MM.1S (cell line): ENCODE measurements around the gene HPSE2.

Source experiments
- DNase-seq: peaks from one replicate; pipeline ENCODE4 v3.0.0-alpha.2; 2015
- H2AFZ ChIP-seq: fragments of 300-600 bp; sonication (generic); 2 replicates; pipeline ENCODE4 v1.6.0; 2016; ENCODE audit warnings: antibody characterized with exemption, low read length
- H3F3A ChIP-seq: fragments of 300-600 bp; sonication (generic); 2 replicates; pipeline ENCODE4 v1.6.1; 2016; ENCODE audit warnings: mild to moderate bottlenecking, antibody characterized with exemption, low read length, moderate library complexity, mixed read lengths; ENCODE audit not compliant: insufficient read depth
- H3K27ac ChIP-seq: fragments of 300-600 bp; sonication (generic); 2 replicates; pipeline ENCODE4 v1.5.1; 2016; ENCODE audit warnings: mild to moderate bottlenecking, low read length
- H3K27me3 ChIP-seq: fragments of 300-600 bp; sonication (generic); replicated peaks from 2 replicates; pipeline ENCODE4 v1.6.0; 2016; ENCODE audit warnings: low read length; ENCODE audit not compliant: insufficient read depth
- H3K36me3 ChIP-seq: fragments of 300-600 bp; sonication (generic); replicated peaks from 2 replicates; pipeline ENCODE4 v1.6.1; 2016; ENCODE audit warnings: mild to moderate bottlenecking, low read length, mixed read lengths; ENCODE audit not compliant: insufficient read depth
- H3K4me1 ChIP-seq: fragments of 300-600 bp; sonication (generic); 2 replicates; pipeline ENCODE4 v1.6.1; 2016; ENCODE audit warnings: low read length, mixed read lengths
- H3K4me2 ChIP-seq: fragments of 300-600 bp; sonication (generic); 2 replicates; pipeline ENCODE4 v1.6.0; 2016; ENCODE audit warnings: low read depth, low read length
- H3K4me3 ChIP-seq: fragments of 300-600 bp; sonication (generic); 2 replicates; pipeline ENCODE4 v1.5.1; 2016; ENCODE audit warnings: low read length, mixed read lengths
- H3K79me2 ChIP-seq: fragments of 300-600 bp; sonication (generic); 2 replicates; pipeline ENCODE4 v1.6.1; 2016; ENCODE audit warnings: mixed run types, low read length, mixed read lengths
- H3K9ac ChIP-seq: fragments of 300-600 bp; sonication (generic); 2 replicates; pipeline ENCODE4 v1.6.1; 2016; ENCODE audit warnings: low read length, mixed read lengths
- H3K9me2 ChIP-seq: fragments of 300-600 bp; sonication (generic); replicated peaks from 2 replicates; pipeline ENCODE4 v1.6.1; 2016; ENCODE audit warnings: mild to moderate bottlenecking, low read length, mixed read lengths; ENCODE audit not compliant: insufficient read depth
- H3K9me3 ChIP-seq: fragments of 300-600 bp; sonication (generic); replicated peaks from 2 replicates; pipeline ENCODE4 v1.6.1; 2016; ENCODE audit warnings: mild to moderate bottlenecking, low read length, mixed read lengths; ENCODE audit not compliant: insufficient read depth
- H4K20me1 ChIP-seq: fragments of 300-600 bp; sonication (generic); 2 replicates; pipeline ENCODE4 v1.6.1; 2016; ENCODE audit warnings: mild to moderate bottlenecking, low read length, moderate library complexity, mixed read lengths; ENCODE audit not compliant: insufficient read depth
- EZH2 ChIP-seq: fragments of 300-600 bp; sonication (generic); optimal IDR thresholded peaks from 2 replicates; pipeline ENCODE3; 2017; ENCODE audit warnings: low read depth, mild to moderate bottlenecking, antibody characterized with exemption, low read length, mixed read lengths
- EZH2phosphoT487 ChIP-seq: fragments of 300-600 bp; sonication (generic); IDR thresholded peaks from 2 replicates; pipeline ENCODE4 v1.6.1; 2018; ENCODE audit warnings: antibody characterized with exemption, low read length
- TF ChIP-seq, protein P1 (sequence below): fragments of 300-600 bp; sonication (generic); IDR thresholded peaks from 2 replicates; pipeline ENCODE4 v1.5.1; 2016; ENCODE audit warnings: antibody characterized with exemption, low read length, mixed read lengths

Gene HPSE2

DNA sequence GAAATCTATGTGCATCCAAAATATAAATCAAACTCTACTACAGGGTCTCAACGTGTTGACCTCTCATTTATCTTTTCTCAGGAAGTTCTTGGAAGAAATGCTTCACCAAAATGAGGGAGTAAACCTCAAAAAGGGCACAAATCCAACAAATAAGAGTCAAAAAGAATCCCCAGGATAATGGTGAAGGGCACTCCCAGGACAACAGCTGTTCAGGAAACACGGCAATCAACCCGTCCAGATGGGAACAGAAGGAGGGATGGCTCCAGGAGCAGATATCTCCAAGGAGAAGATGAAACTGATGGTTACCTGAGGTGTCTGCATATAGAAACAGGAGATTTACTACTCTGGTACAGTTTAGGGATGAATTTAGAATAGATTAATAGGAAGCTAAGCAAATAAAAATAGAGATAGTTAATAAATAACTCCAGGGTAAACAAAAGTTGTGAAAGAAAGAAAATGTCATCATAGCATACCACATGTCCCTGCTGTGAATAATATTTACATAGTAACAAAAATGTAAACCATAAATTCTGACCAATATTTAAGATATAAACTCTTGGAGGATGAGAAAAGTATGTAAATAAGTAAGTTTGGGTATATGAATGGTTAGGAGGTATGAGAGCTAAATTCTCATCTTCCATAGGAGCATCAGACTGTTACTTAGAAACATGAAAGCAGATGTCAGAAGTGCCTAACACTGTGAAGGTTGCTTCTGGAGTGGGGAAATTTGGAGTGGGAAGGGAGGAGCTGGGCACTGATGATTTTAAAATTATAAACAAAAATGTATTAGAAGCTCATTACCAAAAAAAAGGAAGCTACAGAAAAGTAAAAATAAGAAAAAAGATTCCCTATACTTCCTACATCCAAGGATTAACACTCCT lies 551.4 kb downstream of the HPSE2 start:
- H3K36me3 ChIP-seq: no peaks in the 10 kb centered on the region
- H3K4me2 ChIP-seq: no peak overlapping the region
- H3K4me1 ChIP-seq: no peaks in the 10 kb centered on the region
- no peak overlapping the region for H2AFZ ChIP-seq
- H3K27me3 ChIP-seq: no peaks in the 10 kb centered on the region
- no peak overlapping the region for H3K4me3 ChIP-seq
- no peak overlapping the region for H3K27ac ChIP-seq
- H3F3A ChIP-seq: no peaks in the 10 kb centered on the region
- DNase-seq: no peak
- H3K9ac ChIP-seq: no peak overlapping the region
- H3K9me3 ChIP-seq: no peaks in the 10 kb centered on the region
- no peaks in the 10 kb centered on the region for H4K20me1 ChIP-seq
- TF ChIP-seq EZH2 (no peak), EZH2phosphoT487 (no peak)
- TF ChIP-seq, protein P1, sequence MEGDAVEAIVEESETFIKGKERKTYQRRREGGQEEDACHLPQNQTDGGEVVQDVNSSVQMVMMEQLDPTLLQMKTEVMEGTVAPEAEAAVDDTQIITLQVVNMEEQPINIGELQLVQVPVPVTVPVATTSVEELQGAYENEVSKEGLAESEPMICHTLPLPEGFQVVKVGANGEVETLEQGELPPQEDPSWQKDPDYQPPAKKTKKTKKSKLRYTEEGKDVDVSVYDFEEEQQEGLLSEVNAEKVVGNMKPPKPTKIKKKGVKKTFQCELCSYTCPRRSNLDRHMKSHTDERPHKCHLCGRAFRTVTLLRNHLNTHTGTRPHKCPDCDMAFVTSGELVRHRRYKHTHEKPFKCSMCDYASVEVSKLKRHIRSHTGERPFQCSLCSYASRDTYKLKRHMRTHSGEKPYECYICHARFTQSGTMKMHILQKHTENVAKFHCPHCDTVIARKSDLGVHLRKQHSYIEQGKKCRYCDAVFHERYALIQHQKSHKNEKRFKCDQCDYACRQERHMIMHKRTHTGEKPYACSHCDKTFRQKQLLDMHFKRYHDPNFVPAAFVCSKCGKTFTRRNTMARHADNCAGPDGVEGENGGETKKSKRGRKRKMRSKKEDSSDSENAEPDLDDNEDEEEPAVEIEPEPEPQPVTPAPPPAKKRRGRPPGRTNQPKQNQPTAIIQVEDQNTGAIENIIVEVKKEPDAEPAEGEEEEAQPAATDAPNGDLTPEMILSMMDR: no peak
- no peaks in the 10 kb centered on the region for H3K9me2 ChIP-seq
- H3K79me2 ChIP-seq: no peaks in the 10 kb centered on the region

DNA sequence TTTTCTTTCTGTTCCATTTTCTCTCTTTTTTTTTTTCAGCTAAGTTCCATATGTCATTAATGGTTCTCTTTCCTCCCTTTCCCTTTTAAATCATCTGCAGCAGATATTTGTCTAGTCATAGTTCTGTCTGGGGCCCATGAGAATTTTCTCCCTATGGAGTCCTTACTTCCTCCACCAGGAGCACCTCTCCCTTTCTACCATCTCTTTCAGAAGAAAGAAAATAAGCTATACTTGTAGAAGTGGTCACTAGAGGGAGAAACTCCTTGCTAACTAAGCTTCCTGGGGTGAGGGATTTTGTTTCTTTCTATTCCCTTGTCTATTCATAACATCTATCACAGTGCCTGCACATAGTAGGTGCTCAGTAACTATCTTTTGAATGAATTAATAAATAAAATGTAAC lies 558.8 kb downstream of the HPSE2 start:
- Histone ChIP-seq H3K4me1 (no peaks in the 10 kb centered on the region), H3K27me3 (no peaks in the 10 kb centered on the region), H2AFZ (no peak overlapping the region), H3K27ac (no peak overlapping the region), H3K9ac (no peak overlapping the region), H3K36me3 (no peaks in the 10 kb centered on the region), H3K79me2 (no peaks in the 10 kb centered on the region), H3F3A (no peaks in the 10 kb centered on the region), H3K4me3 (no peak overlapping the region), H3K9me2 (no peaks in the 10 kb centered on the region), H3K4me2 (no peak overlapping the region), H4K20me1 (no peaks in the 10 kb centered on the region), H3K9me3 (no peaks in the 10 kb centered on the region)
- TF ChIP-seq EZH2 (no peak), EZH2phosphoT487 (no peak)
- TF ChIP-seq, protein P1: no peak
- DNase-seq: no peak

DNA sequence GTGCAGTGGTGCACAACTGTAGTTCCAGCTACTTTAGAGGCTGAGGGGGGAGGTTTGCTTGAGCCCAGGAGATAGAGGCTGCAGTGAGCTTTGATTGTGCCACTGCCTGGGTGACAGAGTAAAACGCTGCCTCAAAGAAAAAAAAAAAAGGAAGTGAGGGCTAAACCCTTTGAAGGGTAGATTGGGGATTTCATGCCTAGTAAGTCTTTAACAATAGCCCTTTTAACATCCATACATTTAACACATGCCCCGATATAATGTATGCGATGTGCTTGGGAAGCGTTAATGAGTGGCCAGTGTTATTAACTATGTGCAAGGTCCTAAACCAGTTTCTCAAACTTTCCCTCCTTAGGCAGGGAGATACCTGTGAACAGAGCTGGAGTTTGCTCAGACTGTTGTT lies 559.8 kb downstream of the HPSE2 start:
- Histone ChIP-seq H3K9ac (no peak overlapping the region), H3F3A (no peaks in the 10 kb centered on the region), H3K36me3 (no peaks in the 10 kb centered on the region), H4K20me1 (no peaks in the 10 kb centered on the region), H3K4me3 (no peak overlapping the region), H3K27me3 (no peaks in the 10 kb centered on the region), H3K79me2 (no peaks in the 10 kb centered on the region), H3K9me3 (no peaks in the 10 kb centered on the region), H3K4me2 (no peak overlapping the region), H3K4me1 (no peaks in the 10 kb centered on the region), H2AFZ (no peak overlapping the region), H3K9me2 (no peaks in the 10 kb centered on the region), H3K27ac (no peak overlapping the region)
- DNase-seq: no peak
- TF ChIP-seq EZH2 (no peak), EZH2phosphoT487 (no peak)
- TF ChIP-seq, protein P1: no peak
